Esophagus squamous epithelium (tissue), 4 donors: ENCODE measurements around the gene NOS1.

Experiments used
- POLR2A ChIP-seq, 4 donors: fragments of 450-650 bp; IDR thresholded peaks; one replicate each; pipeline ENCODE4 v1.6.1; 2017; ENCODE audit warnings: antibody characterized with exemption in 4 of 4, mild to moderate bottlenecking in 4 of 4, moderate library complexity in 3 of 4
- TF ChIP-seq, protein P1 (sequence below), 6 experiments: fragments of 450-650 bp in 4 of 6; fragments of 200-600 bp in 2 of 6; sonication (generic) in 2 of 6; IDR thresholded peaks; one replicate each; pipeline ENCODE4 v1.5.1; 2016 to 2019; ENCODE audit warnings: antibody characterized with exemption in 6 of 6, mild to moderate bottlenecking in 4 of 6, moderate library complexity in 4 of 6

DNA sequence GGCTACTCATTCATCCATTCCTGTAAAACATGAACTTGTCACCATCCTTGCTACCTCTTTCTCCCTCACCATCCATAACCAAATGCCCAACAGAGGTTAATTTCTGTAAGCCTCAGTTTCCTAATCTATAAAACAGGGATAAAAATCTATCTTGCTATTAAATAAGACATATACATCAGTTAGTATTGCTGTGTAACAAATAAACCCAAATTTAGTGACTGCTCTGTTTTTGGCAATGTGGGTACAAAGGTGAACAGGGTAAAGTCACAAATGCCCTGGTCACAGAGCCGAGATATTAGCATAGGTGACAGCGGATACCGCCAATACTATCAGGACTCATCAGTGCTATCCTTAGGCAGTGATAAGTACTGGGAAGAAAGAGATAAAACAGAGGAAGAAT, 167.5 kb downstream of the NOS1 start:
- TF ChIP-seq, protein P1, sequence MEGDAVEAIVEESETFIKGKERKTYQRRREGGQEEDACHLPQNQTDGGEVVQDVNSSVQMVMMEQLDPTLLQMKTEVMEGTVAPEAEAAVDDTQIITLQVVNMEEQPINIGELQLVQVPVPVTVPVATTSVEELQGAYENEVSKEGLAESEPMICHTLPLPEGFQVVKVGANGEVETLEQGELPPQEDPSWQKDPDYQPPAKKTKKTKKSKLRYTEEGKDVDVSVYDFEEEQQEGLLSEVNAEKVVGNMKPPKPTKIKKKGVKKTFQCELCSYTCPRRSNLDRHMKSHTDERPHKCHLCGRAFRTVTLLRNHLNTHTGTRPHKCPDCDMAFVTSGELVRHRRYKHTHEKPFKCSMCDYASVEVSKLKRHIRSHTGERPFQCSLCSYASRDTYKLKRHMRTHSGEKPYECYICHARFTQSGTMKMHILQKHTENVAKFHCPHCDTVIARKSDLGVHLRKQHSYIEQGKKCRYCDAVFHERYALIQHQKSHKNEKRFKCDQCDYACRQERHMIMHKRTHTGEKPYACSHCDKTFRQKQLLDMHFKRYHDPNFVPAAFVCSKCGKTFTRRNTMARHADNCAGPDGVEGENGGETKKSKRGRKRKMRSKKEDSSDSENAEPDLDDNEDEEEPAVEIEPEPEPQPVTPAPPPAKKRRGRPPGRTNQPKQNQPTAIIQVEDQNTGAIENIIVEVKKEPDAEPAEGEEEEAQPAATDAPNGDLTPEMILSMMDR (IDR thresholded peaks at IDR 0.05): no peak
- no peak for TF ChIP-seq POLR2A (IDR thresholded peaks at IDR 0.05)
